H9 (cell line): Measurements from ENCODE around the gene GPR151. TPM values are rescaled to one million over a fixed set of nuclear protein-coding genes. Genes with fewer than 3 reads are reported as not detected.

Source experiments
- DNase-seq: peaks from one replicate; pipeline ENCODE4 v3.0.0-alpha.2; 2017
- H2AFZ ChIP-seq: one replicate; pipeline ENCODE4 v1.6.1; 2013; ENCODE audit warnings: mild to moderate bottlenecking, low read length, control low read depth, moderate library complexity
- H2AK5ac ChIP-seq: 2 replicates; pipeline ENCODE4 v1.6.1; 2013; ENCODE audit warnings: low read length, control low read depth, mixed read lengths; ENCODE audit not compliant: insufficient read length
- H2BK120ac ChIP-seq: one replicate; pipeline ENCODE4 v1.6.1; 2013; ENCODE audit warnings: low read depth, mild to moderate bottlenecking, low read length, control low read depth, inconsistent platforms; ENCODE audit not compliant: poor library complexity, severe bottlenecking
- H2BK12ac ChIP-seq: 2 replicates; pipeline ENCODE4 v1.6.1; 2013; ENCODE audit warnings: low read length, control low read depth, mixed read lengths, low read depth; ENCODE audit not compliant: insufficient read length
- H2BK15ac ChIP-seq: 2 replicates; pipeline ENCODE4 v1.6.1; 2013; ENCODE audit warnings: low read depth, low read length, control low read depth
- H2BK20ac ChIP-seq: one replicate; pipeline ENCODE4 v1.6.1; 2013; ENCODE audit warnings: low read depth, mild to moderate bottlenecking, low read length, control low read depth, inconsistent platforms; ENCODE audit not compliant: poor library complexity, severe bottlenecking
- H2BK5ac ChIP-seq: 2 replicates; pipeline ENCODE4 v1.6.1; 2013; ENCODE audit warnings: low read length, control low read depth, mixed read lengths; ENCODE audit not compliant: insufficient read length
- H3K14ac ChIP-seq: 2 replicates; pipeline ENCODE4 v1.6.1; 2013; ENCODE audit warnings: low read length, control low read depth; ENCODE audit not compliant: insufficient read depth
- H3K18ac ChIP-seq: 2 replicates; pipeline ENCODE4 v1.6.1; 2013; ENCODE audit warnings: low read depth, mild to moderate bottlenecking, mixed read lengths, low read length, control low read depth; ENCODE audit not compliant: insufficient read length
- H3K23ac ChIP-seq: 2 replicates; pipeline ENCODE4 v1.6.1; 2013; ENCODE audit warnings: low read length, control low read depth, mixed read lengths, low read depth; ENCODE audit not compliant: insufficient read length
- H3K23me2 ChIP-seq: 2 replicates; pipeline ENCODE4 v1.6.1; 2013; ENCODE audit warnings: low read depth, mild to moderate bottlenecking, mixed read lengths, low read length, control low read depth; ENCODE audit not compliant: insufficient read length, poor library complexity, severe bottlenecking
- H3K27ac ChIP-seq: 2 replicates; pipeline ENCODE4 v1.5.1; 2013; ENCODE audit warnings: low read length, control low read depth, mixed read lengths, low read depth; ENCODE audit not compliant: insufficient read length
- H3K27me3 ChIP-seq: 2 replicates; pipeline ENCODE4 v1.6.1; 2013; ENCODE audit warnings: low read length, control low read depth, inconsistent platforms; ENCODE audit not compliant: insufficient read depth
- H3K4ac ChIP-seq: 2 replicates; pipeline ENCODE4 v1.6.1; 2013; ENCODE audit warnings: low read depth, mild to moderate bottlenecking, control low read depth, inconsistent platforms, low read length, moderate library complexity
- H3K4me1 ChIP-seq: 2 replicates; pipeline ENCODE4 v1.6.1; 2013; ENCODE audit warnings: low read length, control low read depth, inconsistent platforms; ENCODE audit not compliant: insufficient read depth
- H3K4me2 ChIP-seq: 2 replicates; pipeline ENCODE4 v1.6.1; 2013; ENCODE audit warnings: low read length, control low read depth, mixed read lengths; ENCODE audit not compliant: insufficient read length, insufficient read depth
- H3K56ac ChIP-seq: 2 replicates; pipeline ENCODE4 v1.6.1; 2013; ENCODE audit warnings: low read depth, mild to moderate bottlenecking, mixed read lengths, low read length, control low read depth; ENCODE audit not compliant: insufficient read length
- H3K79me1 ChIP-seq: 2 replicates; pipeline ENCODE4 v1.6.1; 2013; ENCODE audit warnings: low read depth, mild to moderate bottlenecking, moderate library complexity, low read length, control low read depth, inconsistent platforms; ENCODE audit not compliant: insufficient read depth, poor library complexity, severe bottlenecking
- H3K79me2 ChIP-seq: 2 replicates; pipeline ENCODE4 v1.6.1; 2013; ENCODE audit warnings: low read length, control low read depth, inconsistent platforms; ENCODE audit not compliant: insufficient read depth
- H3K9ac ChIP-seq: 2 replicates; pipeline ENCODE4 v1.6.1; 2013; ENCODE audit warnings: low read length, control low read depth, mixed read lengths; ENCODE audit not compliant: insufficient read length; ENCODE audit errors: extremely low read depth
- H3K9me3 ChIP-seq: one replicate; pipeline ENCODE4 v1.6.1; 2013; ENCODE audit warnings: low read depth, low read length, inconsistent platforms; ENCODE audit not compliant: control insufficient read depth
- H3T11ph ChIP-seq: one replicate; pipeline ENCODE4 v1.6.1; 2013; ENCODE audit warnings: mild to moderate bottlenecking, low read length, control low read depth, inconsistent platforms
- H4K20me1 ChIP-seq: one replicate; pipeline ENCODE4 v1.6.1; 2013; ENCODE audit not compliant: control insufficient read depth, insufficient read length, insufficient read depth
- H4K5ac ChIP-seq: 2 replicates; pipeline ENCODE4 v1.6.1; 2013; ENCODE audit warnings: low read depth, mild to moderate bottlenecking, mixed read lengths, low read length, control low read depth; ENCODE audit not compliant: insufficient read length
- H4K8ac ChIP-seq: replicated peaks from 2 replicates; pipeline ENCODE4 v1.6.1; 2013; ENCODE audit warnings: low read length, control low read depth, mixed read lengths, low read depth; ENCODE audit not compliant: insufficient read length
- H4K91ac ChIP-seq: 2 replicates; pipeline ENCODE4 v1.6.1; 2013; ENCODE audit warnings: low read depth, mild to moderate bottlenecking, moderate library complexity, mixed read lengths, low read length, control low read depth; ENCODE audit not compliant: insufficient read length
- H3K27ac Mint-ChIP-seq, 3 experiments: 2 replicates in 2 of 3; 3 replicates in 1 of 3; pipeline ENCODE4 v1.8.0; 2020 to 2021; ENCODE audit warnings: mixed read lengths in 3 of 3, mild to moderate bottlenecking in 1 of 3, moderate library complexity in 1 of 3
- H3K27me3 Mint-ChIP-seq: 2 replicates; pipeline ENCODE4 v1.8.0; 2021; ENCODE audit warnings: low read depth, mild to moderate bottlenecking, moderate library complexity, mixed read lengths
- H3K36me3 Mint-ChIP-seq, 3 experiments: 2 replicates in 2 of 3; 3 replicates in 1 of 3; pipeline ENCODE4 v1.8.0; 2020 to 2021; ENCODE audit warnings: low read depth in 3 of 3, mixed read lengths in 3 of 3; ENCODE audit not compliant: insufficient read depth in 1 of 3
- H3K4me1 Mint-ChIP-seq, 2 experiments: 2 replicates each; pipeline ENCODE4 v1.8.0; 2020; ENCODE audit warnings: mixed read lengths in 2 of 2
- H3K4me3 Mint-ChIP-seq, 2 experiments: 2 replicates in 1 of 2; 3 replicates in 1 of 2; pipeline ENCODE4 v1.8.0; 2020 to 2021; ENCODE audit warnings: mild to moderate bottlenecking in 2 of 2, mixed read lengths in 2 of 2, moderate library complexity in 1 of 2
- H3K9me3 Mint-ChIP-seq, 2 experiments: 2 replicates in 1 of 2; 3 replicates in 1 of 2; pipeline ENCODE4 v1.8.0; 2020; ENCODE audit warnings: mild to moderate bottlenecking in 2 of 2, mixed read lengths in 2 of 2, moderate library complexity in 1 of 2
- CTCF ChIP-seq: fragments of 200-600 bp; sonication (generic); conservative IDR thresholded peaks from 3 replicates; pipeline ENCODE4 v1.8.0; 2021; ENCODE audit warnings: antibody characterized with exemption, mild to moderate bottlenecking
- WGBS: extraction: QIAGEN DNeasy Blood & Tissue Kit; methylation state at CpG from one replicate; pipeline ENCODE4 v1.1.7; 2013; ENCODE audit warnings: missing lambda C conversion rate, low lambda C conversion rate, mixed read lengths; ENCODE audit not compliant: insufficient read length; ENCODE audit errors: extremely low coverage; 5-methylcytosine and 5-hydroxymethylcytosine counted together
- total RNA-seq: library from RNA; stranded (reverse); gene quantifications from 2 replicates; pipeline ENCODE4 v1.2.1, GENCODE V29; 2021

GPR151 gene
- total RNA-seq, 1 experiment from 2014 or later: not detected

GRCh38 chr5:146475906-146476305 is 40.1 kb downstream of the GPR151 start:
- no peak overlapping the region for H4K5ac ChIP-seq
- H2BK120ac ChIP-seq: no peak overlapping the region
- H3K9ac ChIP-seq: no peak overlapping the region
- no peak overlapping the region for H2AFZ ChIP-seq
- no peak overlapping the region for H2BK20ac ChIP-seq
- no peak overlapping the region for H3K14ac ChIP-seq
- H3K23ac ChIP-seq: no peak overlapping the region
- H2AK5ac ChIP-seq: no peak overlapping the region
- no peak overlapping the region for H3K4ac ChIP-seq
- Mint-ChIP-seq H3K4me3 (no peak overlapping the region), H3K4me1 (no peaks in the 10 kb centered on the region), H3K27me3 (no peaks in the 10 kb centered on the region), H3K27ac (no peak overlapping the region), H3K9me3 (no peaks in the 10 kb centered on the region), H3K36me3 (peaks cover 24 to 69% (median 66%) of the 10 kb centered on the region in 3 experiments; a peak in 6 of 7 replicates)
- H3K56ac ChIP-seq: no peak overlapping the region
- no peaks in the 10 kb centered on the region for H3K9me3 ChIP-seq
- WGBS: no CpG with 5 or more reads among the region's 1 CpG
- no peak overlapping the region for H3K18ac ChIP-seq
- no peaks in the 10 kb centered on the region for H3K79me1 ChIP-seq
- DNase-seq: no peak
- H3K23me2 ChIP-seq: no peaks in the 10 kb centered on the region
- H4K8ac ChIP-seq: no peak overlapping the region
- H4K91ac ChIP-seq: no peak overlapping the region
- no peak overlapping the region for H3K4me2 ChIP-seq
- no peak overlapping the region for H2BK12ac ChIP-seq
- H3K27ac ChIP-seq: no peak overlapping the region
- H3T11ph ChIP-seq: no peak overlapping the region
- no peak for TF ChIP-seq CTCF
- no peaks in the 10 kb centered on the region for H3K27me3 ChIP-seq
- no peak overlapping the region for H2BK5ac ChIP-seq
- no peaks in the 10 kb centered on the region for H3K4me1 ChIP-seq
- H4K20me1 ChIP-seq: no peaks in the 10 kb centered on the region
- H3K79me2 ChIP-seq: no peaks in the 10 kb centered on the region
- no peak overlapping the region for H2BK15ac ChIP-seq
